Neural progenitor cell (in vitro differentiated cells): ENCODE data around the gene ICE1. TPM values are rescaled to one million over a fixed set of nuclear protein-coding genes. Genes with fewer than 3 reads are reported as not detected.

Experiments
- DNase-seq: peaks from one replicate; pipeline ENCODE4 v3.0.0-alpha.2; 2016; ENCODE audit warnings: low spot score
- H2AFZ ChIP-seq: fragments of 200-600 bp; sonication (generic); replicated peaks from 2 replicates; pipeline ENCODE4 v1.6.1; 2016; ENCODE audit warnings: antibody characterized with exemption
- H3F3A ChIP-seq: fragments of 200-600 bp; sonication (generic); 2 replicates; pipeline ENCODE4 v1.6.1; 2016; ENCODE audit warnings: antibody characterized with exemption, low read depth
- H3K27ac ChIP-seq: fragments of 200-600 bp; sonication (generic); 2 replicates; pipeline ENCODE4 v1.5.1; 2016; ENCODE audit warnings: mild to moderate bottlenecking
- H3K27me3 ChIP-seq: fragments of 200-600 bp; sonication (generic); 2 replicates; pipeline ENCODE4 v1.6.1; 2016; ENCODE audit warnings: mild to moderate bottlenecking, moderate library complexity
- H3K36me3 ChIP-seq: fragments of 200-600 bp; sonication (generic); 2 replicates; pipeline ENCODE4 v1.5.1; 2016
- H3K4me1 ChIP-seq: fragments of 200-600 bp; sonication (generic); 2 replicates; pipeline ENCODE4 v1.6.1; 2016; ENCODE audit warnings: mixed run types
- H3K4me2 ChIP-seq: fragments of 200-600 bp; sonication (generic); 2 replicates; pipeline ENCODE4 v1.6.1; 2016
- H3K4me3 ChIP-seq: fragments of 200-600 bp; sonication (generic); 2 replicates; pipeline ENCODE4 v1.5.1; 2016
- H3K79me2 ChIP-seq: fragments of 200-600 bp; sonication (generic); 2 replicates; pipeline ENCODE4 v1.6.1; 2016; ENCODE audit warnings: low read depth
- H3K9ac ChIP-seq: fragments of 200-600 bp; sonication (generic); 2 replicates; pipeline ENCODE4 v1.6.1; 2016
- H3K9me3 ChIP-seq: fragments of 200-600 bp; sonication (generic); 2 replicates; pipeline ENCODE4 v1.5.1; 2016; ENCODE audit warnings: low read depth
- H4K20me1 ChIP-seq: fragments of 200-600 bp; sonication (generic); 2 replicates; pipeline ENCODE4 v1.6.1; 2016; ENCODE audit warnings: low read depth
- H3K27ac Mint-ChIP-seq: 3 replicates; pipeline ENCODE4 v1.8.0; 2021; ENCODE audit warnings: mixed read lengths
- H3K27me3 Mint-ChIP-seq: 2 replicates; pipeline ENCODE4 v1.8.0; 2022; ENCODE audit warnings: low read depth, mild to moderate bottlenecking, inconsistent platforms, moderate library complexity, mixed read lengths; ENCODE audit not compliant: insufficient read depth
- H3K36me3 Mint-ChIP-seq: 3 replicates; pipeline ENCODE4 v1.8.0; 2021; ENCODE audit warnings: mixed read lengths
- H3K4me1 Mint-ChIP-seq: 3 replicates; pipeline ENCODE4 v1.8.0; 2021; ENCODE audit warnings: mixed read lengths
- H3K4me3 Mint-ChIP-seq: 3 replicates; pipeline ENCODE4 v1.8.0; 2021; ENCODE audit warnings: mild to moderate bottlenecking, moderate library complexity, mixed read lengths
- H3K9me3 Mint-ChIP-seq: 3 replicates; pipeline ENCODE4 v1.8.0; 2020; ENCODE audit warnings: mixed read lengths
- EZH2 ChIP-seq: fragments of 200-600 bp; sonication (generic); IDR thresholded peaks from 2 replicates; pipeline ENCODE4 v1.6.1; 2017; ENCODE audit warnings: antibody characterized with exemption, mild to moderate bottlenecking, moderate library complexity
- EZH2phosphoT487 ChIP-seq: fragments of 200-600 bp; sonication (generic); IDR thresholded peaks from 2 replicates; pipeline ENCODE4 v1.6.1; 2017; ENCODE audit warnings: antibody characterized with exemption
- total RNA-seq: library from RNA; depleted of rRNA; stranded (reverse); fragments of >200 nt; gene quantifications from 2 replicates; pipeline ENCODE4 v1.2.3, GENCODE V29; 2015; ENCODE audit warnings: low replicate concordance
- TF ChIP-seq, protein P1 (sequence below): fragments of 200-600 bp; sonication (generic); IDR thresholded peaks from 2 replicates; pipeline ENCODE4 v1.5.1; 2017; ENCODE audit warnings: antibody characterized with exemption, mild to moderate bottlenecking

Gene ICE1
- total RNA-seq, 1 donor from 2014 or later: 47.6 TPM

GRCh38 chr5:5437227-5438172 lies 15.0 kb downstream of the ICE1 start:
- Mint-ChIP-seq H3K36me3 (peaks cover 4% of the 10 kb centered on the region), H3K4me1 (no peaks in the 10 kb centered on the region), H3K27me3 (no peaks in the 10 kb centered on the region), H3K9me3 (no peaks in the 10 kb centered on the region), H3K27ac (no peak overlapping the region), H3K4me3 (no peak overlapping the region)
- Histone ChIP-seq H4K20me1 (peaks cover 44% of the 10 kb centered on the region), H3K4me2 (no peak overlapping the region), H3K9me3 (no peaks in the 10 kb centered on the region), H3K4me1 (no peaks in the 10 kb centered on the region), H3K4me3 (no peak overlapping the region), H3K27me3 (no peaks in the 10 kb centered on the region), H3K79me2 (peaks cover 47% of the 10 kb centered on the region), H3K27ac (no peak overlapping the region), H3K9ac (no peak overlapping the region), H3F3A (no peaks in the 10 kb centered on the region), H3K36me3 (peaks cover 3% of the 10 kb centered on the region), H2AFZ (no peak overlapping the region)
- TF ChIP-seq, protein P1, sequence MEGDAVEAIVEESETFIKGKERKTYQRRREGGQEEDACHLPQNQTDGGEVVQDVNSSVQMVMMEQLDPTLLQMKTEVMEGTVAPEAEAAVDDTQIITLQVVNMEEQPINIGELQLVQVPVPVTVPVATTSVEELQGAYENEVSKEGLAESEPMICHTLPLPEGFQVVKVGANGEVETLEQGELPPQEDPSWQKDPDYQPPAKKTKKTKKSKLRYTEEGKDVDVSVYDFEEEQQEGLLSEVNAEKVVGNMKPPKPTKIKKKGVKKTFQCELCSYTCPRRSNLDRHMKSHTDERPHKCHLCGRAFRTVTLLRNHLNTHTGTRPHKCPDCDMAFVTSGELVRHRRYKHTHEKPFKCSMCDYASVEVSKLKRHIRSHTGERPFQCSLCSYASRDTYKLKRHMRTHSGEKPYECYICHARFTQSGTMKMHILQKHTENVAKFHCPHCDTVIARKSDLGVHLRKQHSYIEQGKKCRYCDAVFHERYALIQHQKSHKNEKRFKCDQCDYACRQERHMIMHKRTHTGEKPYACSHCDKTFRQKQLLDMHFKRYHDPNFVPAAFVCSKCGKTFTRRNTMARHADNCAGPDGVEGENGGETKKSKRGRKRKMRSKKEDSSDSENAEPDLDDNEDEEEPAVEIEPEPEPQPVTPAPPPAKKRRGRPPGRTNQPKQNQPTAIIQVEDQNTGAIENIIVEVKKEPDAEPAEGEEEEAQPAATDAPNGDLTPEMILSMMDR: no peak
- no peak for TF ChIP-seq EZH2phosphoT487
- TF ChIP-seq EZH2: no peak
- no peak for DNase-seq

- Histone ChIP-seq H3K9me3 (no peaks in the 10 kb centered on the region), H3K79me2 (no peaks in the 10 kb centered on the region), H4K20me1 (no peaks in the 10 kb centered on the region), H3K27ac (no peak overlapping the region), H3K4me2 (no peak overlapping the region), H3F3A (no peaks in the 10 kb centered on the region), H3K36me3 (peaks cover 15% of the 10 kb centered on the region), H3K9ac (no peak overlapping the region), H3K4me3 (no peak overlapping the region), H3K27me3 (no peaks in the 10 kb centered on the region), H2AFZ (no peak overlapping the region), H3K4me1 (no peaks in the 10 kb centered on the region)
- no peaks in the 10 kb centered on the region for H3K4me1 Mint-ChIP-seq
- H3K4me3 Mint-ChIP-seq: no peak overlapping the region
- no peak for DNase-seq
- no peak overlapping the region for H3K27ac Mint-ChIP-seq
- TF ChIP-seq EZH2: no peak
- no peak for TF ChIP-seq EZH2phosphoT487
- TF ChIP-seq, protein P1: no peak
- no peaks in the 10 kb centered on the region for H3K27me3 Mint-ChIP-seq
- H3K9me3 Mint-ChIP-seq: no peaks in the 10 kb centered on the region
- peaks cover 9% of the 10 kb centered on the region for H3K36me3 Mint-ChIP-seq
These were observed 29.4 kb downstream of the ICE1 start for GRCh38 chr5:5451863-5452262.

DNA sequence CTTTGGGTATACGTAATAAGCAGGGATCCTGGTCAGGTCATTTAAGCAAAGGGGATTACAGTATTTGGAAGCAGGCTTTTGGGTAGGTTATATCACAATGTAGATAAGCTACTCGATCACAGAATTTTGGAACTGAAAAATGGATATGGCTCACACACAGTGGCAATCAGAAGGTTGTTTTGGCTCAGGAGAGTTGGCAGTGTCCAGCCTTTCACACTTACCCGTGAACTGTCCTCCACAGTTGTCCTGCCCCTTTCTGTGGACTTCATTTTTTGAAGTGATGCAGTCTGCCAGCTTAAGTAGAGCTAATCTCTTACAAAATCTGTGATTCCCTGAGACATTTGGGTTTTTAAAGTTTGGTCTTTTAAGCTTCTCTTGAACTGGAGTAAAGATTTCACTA lies 30.7 kb downstream of the ICE1 start:
- H3K27me3 ChIP-seq: no peaks in the 10 kb centered on the region
- no peaks in the 10 kb centered on the region for H4K20me1 ChIP-seq
- peaks cover under 1% of the 10 kb centered on the region for H3K27me3 Mint-ChIP-seq
- peaks cover 9% of the 10 kb centered on the region for H3K36me3 ChIP-seq
- H3K4me1 ChIP-seq: no peaks in the 10 kb centered on the region
- peaks cover 12% of the 10 kb centered on the region for H3K36me3 Mint-ChIP-seq
- no peaks in the 10 kb centered on the region for H3K79me2 ChIP-seq
- no peaks in the 10 kb centered on the region for H3K9me3 ChIP-seq
- no peak overlapping the region for H3K4me2 ChIP-seq
- H3K9ac ChIP-seq: no peak overlapping the region
- no peaks in the 10 kb centered on the region for H3K4me1 Mint-ChIP-seq
- H3K4me3 ChIP-seq: no peak overlapping the region
- H3K9me3 Mint-ChIP-seq: no peaks in the 10 kb centered on the region
- no peak overlapping the region for H3K27ac ChIP-seq
- no peak overlapping the region for H3K4me3 Mint-ChIP-seq
- DNase-seq: no peak
- no peak overlapping the region for H3K27ac Mint-ChIP-seq
- no peak overlapping the region for H2AFZ ChIP-seq
- TF ChIP-seq, protein P1: no peak
- no peak for TF ChIP-seq EZH2
- TF ChIP-seq EZH2phosphoT487: no peak
- H3F3A ChIP-seq: no peaks in the 10 kb centered on the region
